UCSD-AML1 (cell line): ENCODE results near the gene ARHGEF37.

Experiments
- DNase-seq: peaks from one replicate; lab custom pipeline; 2025; ENCODE audit not compliant: unreplicated experiment; lab: John Stamatoyannopoulos, UW

ARHGEF37 gene

DNA sequence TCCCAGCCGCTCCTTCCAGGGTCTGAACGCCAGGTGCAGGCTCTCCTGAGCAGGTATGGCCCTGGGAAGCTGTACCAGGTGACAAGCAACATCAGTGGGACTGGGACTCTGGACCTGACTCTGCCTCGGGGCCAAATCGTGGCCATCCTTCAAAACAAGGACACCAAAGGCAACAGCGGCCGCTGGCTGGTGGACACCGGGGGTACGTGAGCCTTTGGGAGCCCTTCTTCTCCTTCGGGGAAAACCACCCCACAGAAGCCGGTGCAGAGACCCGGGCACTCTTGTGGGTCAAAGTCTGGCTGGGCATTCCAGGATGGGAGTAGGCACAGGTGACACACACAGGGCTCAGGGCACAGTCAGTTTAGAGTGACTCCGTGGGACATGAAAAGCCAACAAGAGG lies 45.8 kb downstream of the ARHGEF37 start:
- no peak for DNase-seq

DNA sequence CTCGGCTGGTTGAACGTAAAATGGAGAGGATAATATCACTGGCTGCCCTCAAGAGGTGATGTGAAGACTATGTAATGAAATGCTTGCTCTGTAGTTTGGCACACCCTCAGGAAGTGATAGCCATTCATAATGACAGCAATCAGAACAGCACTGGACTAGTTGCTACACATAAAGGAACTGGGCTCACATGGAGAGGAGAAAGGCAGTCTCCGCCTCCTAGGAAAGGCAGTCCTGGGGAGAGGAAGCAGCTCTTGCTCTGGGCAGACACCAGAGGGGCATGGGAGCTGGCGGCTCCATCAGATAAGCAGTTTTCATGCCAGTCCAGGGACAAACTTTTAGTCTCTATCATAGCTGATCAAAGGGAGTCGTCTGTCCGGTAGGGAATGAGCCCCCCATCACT lies 46.9 kb downstream of the ARHGEF37 start:
- peak; percentile 58 for DNase-seq

DNA sequence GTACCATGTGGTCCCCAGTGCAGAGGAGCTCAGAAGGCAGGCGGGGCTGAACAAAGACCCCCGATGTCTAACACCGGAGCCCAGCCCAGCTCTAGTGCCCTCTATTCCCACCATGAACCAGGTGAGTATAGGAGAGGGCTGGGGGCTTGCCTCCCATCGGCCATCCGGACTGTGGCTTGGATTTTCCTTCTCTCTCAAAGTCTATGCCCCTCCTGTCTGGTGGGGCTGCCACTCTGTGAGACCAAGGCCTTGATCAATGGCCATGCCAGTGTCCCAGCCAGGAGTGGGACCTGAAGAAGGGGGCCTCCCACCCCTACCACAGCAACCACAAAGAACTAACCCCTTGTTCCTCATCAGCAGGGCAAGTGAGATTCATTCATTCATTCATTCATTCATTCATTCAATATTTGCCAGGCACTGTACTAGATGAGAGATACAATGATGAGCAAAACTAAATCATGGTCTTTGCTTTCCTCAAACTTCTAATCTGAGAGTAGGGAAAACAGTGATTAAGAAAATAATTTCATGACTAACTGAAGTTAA lies 47.6 kb downstream of the ARHGEF37 start:
- no peak for DNase-seq

DNA sequence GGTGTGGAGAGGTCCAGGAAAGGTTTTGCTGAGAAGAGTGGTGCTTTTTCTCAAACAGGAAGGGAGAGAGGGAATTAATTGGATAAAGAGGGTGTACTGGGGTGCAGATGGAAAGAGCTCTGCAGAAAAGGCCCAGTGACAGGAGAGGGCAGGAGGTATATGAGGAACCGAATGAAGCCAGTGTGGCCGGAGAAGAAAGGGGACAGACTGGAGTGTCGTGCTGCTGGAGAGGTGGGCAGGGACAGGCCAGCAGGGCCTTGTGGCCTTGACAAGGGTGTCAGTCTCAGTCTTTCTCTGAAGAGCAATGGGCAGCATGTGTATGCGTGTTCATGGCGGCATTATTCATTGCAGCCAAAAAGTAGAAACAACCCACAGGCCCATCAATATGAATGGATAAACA lies 48.1 kb downstream of the ARHGEF37 start:
- DNase-seq, result no peak

DNA sequence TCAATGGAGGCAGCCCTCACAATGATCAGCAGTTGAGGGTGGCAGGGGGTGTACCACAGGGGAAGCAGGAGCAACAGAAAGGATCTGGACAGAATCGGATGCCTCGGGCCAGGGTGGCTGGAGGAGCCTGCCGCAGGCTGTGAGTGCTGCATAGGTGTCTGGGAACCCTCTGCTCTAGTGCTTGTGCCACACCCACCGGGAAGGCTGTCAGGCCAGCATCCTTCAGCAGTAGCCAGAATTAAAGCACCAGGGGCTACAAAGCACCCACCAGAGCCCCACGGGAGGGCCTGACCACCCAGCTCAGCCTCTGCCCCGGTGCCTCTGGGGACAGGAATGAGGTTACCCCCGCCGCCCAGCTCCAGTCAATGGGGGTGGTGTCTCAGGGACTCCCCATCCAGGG lies 49.0 kb downstream of the ARHGEF37 start:
- no peak for DNase-seq

DNA sequence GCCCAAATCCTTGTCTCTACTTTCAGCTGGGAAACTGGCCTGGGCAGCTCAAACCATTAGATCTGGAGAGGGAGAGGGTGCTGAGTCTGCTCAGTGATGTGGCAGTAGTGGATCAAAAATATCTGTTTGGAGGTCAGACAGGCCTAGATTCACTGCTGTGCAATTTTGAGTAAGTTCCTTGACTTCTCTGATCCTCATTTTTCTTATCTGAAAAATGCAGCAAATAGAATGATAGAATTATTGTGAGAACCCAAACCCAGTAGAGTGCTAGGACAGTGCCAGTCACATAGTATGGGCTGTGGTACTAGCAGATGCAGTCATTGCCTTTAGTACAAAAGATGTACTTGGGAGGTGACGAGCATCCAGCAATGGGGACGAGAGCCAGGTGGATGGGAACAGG lies 50.2 kb downstream of the ARHGEF37 start:
- no peak for DNase-seq

DNA sequence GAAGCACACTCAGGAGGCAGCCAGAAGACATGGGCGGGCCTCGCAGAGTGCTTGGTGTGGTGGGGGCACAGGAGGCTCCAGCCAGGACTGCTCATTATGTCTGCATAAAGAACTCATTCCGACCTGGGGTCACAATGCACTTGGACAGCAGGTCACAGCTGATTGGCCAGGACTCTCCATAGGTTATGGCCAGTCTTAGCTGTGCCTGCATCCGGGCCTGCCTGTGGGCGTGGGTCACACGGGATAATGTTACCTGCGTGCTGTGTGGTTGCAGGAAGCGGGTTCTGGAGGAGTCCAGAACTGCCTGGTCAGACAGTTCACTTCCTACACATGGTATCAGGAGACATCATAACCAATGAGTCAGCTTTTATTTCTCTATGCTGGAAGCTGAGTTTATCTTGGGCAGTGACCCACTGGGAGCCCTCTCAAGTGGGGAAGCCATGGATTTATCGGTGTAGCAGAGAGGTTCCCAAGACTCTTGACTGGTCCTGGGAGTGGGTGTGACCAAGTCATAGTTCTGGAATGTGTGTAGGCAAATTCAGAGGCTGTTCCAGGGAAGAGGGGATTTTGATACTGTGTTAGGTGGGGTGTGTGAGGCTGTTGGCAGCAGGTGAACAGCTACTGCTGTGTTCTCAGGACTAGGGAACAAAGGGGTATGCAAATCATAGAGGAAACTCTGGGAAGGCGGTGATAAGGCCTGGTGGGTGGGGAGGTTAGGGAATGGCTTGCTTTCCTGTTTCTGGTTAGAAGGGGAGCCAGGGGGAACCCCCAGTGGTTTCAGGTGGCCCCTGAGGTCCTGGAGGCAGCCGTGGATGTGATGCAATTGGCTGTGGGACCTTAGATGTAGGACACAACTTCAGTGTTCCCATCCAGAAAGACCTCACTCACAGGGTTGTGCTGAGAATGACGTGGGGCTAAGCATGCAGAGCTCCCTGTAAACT lies 51.3 kb downstream of the ARHGEF37 start:
- peak; percentile 63 for DNase-seq

DNA sequence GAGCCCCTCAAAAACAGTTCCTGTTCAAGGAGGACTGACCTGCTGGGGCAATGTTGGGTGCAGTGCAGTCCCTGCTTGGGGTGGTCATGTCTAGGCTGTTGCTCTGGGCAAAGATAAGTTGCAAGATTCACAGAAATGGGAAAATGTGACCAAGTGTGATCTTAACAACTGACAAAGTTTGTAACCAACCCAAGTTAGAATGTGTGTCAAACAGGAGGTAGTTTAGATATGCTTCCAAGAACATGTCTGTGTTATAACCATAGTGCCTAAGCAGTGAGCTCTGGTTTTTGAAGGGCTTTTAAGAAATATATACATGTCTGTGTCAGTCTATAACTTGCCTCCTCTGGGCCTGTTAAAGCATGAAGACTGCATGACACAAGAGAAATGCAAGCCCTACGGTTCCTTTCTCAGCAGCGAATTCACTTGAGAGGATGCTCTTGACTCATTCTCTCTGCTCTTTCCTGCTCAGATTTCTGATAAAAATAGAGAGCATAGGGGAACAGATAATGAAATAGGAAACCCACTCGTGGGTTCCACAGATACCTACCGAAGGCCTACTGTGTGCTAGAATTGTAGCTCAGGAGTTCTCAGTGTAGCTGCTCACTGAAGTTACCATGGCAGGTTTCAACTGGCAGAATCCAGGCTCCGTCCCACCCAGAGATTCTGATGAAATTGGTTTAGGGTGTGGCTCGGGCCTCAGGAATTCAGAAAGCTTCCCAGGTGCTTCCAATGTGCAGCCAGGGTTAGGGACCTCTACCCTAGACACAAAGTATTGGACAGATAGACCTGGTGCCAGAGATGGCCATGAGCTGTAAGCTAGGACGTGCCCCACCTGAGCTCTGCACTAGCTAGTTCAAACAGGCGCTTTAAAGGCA lies 52.4 kb downstream of the ARHGEF37 start:
- DNase-seq, result no peak

DNA sequence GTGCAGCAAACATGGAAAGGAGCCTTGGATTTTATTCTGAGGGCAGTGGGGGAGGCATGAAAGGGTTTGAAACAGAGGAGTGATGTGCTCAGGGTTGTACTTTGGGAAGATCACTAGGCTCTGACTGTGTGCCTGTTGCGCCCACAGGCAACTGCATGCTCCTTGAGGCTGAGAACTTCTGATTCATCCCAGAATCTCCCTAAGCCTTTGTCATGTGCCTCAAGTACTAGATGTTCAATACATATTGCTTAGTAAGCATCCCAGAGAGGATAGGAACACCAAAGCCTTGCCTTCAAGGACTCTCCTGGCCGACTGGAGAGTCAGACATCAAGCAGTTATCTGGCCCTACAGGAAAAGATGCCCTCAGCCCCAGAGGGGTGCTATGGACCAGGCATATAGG lies 54.1 kb downstream of the ARHGEF37 start:
- DNase-seq, result no peak

DNA sequence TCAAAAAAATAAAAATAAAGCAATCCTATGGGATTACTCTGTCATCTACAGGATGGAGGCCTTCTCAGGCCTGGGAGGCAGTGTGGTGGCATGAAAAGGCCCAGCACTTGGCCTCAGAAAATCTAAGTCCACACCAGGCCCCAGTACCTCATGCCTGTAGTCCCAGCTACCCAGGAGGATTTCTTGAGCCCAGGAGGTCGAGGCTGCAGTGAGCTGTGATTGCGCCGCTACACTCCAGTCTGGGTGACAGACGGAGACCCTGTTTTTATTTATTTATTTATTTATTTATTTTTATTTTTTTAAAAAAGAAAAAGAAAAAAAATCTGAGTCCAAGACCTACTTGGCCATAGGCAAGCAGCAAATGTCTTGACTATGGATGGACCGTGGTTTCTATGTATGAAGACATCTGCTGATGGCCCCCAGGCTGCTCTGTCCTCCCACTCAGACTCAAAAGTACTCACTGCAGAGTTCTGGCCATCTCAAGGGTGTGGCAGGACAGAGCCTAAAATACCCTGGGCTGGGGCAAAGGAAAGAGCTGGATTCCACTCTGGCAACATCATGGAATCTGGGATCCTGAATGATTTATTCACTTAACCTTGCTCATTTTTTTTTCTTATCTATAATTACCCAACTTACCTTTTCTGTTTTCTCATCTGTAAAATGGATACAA lies 55.0 kb downstream of the ARHGEF37 start:
- no peak for DNase-seq

DNA sequence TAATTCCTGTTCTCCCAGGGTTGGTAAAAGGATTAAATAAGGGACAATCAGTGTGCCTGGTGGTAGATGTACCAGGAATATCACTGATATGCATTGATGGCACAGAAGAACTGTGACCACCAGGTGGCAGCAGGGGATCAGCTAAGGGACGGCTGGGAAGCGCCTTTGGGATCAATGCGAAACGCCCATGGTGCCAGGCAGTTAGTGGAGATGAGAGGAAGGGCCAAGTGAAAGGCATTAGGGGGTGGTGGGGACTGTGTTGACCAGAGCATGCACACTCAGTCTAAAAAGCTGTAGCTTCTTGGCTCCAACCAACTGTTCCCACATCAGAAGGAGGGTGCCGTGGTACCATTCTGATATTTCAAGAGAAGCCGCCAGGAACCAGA lies 55.6 kb downstream of the ARHGEF37 start:
- DNase-seq, result peak; percentile 77

DNA sequence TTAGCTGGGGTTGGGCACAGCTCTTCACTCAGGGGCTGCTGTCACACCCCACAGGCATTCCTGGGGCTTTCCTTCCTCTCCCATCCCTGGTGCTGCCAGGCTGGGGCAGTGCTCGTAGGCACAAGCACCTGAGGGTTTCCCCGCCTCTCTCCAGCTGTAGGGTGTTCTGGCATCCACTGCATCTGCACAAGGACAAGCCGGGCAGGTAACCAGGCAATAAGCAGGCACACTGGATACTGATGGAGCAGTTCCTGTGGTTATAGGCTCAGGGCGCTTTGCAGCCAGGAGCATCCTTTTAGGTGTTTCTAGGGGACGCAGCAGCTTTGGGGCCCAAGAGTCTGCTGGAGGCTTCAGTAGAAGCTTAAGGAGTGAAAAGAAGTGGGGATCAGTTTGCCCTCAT lies 56.8 kb downstream of the ARHGEF37 start:
- no peak for DNase-seq

DNA sequence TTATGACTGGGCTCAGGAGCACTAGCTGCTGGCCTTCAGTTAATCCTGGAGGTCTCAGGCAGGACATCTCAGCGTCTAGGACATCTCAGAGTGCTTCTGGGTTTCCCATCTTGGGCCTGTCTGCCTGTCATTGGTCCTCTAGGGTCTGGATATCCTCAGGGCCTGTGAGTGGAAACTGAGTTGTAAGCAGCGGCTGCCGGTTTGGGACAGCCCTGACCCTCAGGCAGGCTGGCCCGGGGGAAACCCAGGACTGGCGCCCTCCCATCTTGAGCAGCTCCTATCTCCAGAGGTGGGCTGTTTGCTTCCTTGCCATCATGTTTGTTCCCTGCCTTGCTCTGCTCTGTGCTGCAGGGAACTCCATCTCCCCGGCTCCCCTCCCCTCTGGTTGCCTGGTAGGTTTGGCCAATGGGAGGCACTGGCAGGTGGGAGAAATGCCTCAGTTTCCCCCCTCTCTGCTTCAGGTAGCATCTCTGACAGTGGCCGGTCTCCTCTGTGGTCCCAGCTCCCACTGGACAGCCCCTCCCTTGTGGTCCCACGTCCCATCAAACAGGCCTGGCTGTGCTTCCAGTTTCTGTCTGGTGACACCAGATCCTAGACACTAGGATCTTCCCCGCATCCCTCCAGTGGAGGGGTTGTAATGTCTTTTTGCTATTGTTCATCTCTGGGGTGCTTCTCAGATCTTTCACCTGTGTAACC lies 57.4 kb downstream of the ARHGEF37 start:
- DNase-seq, result no peak

DNA sequence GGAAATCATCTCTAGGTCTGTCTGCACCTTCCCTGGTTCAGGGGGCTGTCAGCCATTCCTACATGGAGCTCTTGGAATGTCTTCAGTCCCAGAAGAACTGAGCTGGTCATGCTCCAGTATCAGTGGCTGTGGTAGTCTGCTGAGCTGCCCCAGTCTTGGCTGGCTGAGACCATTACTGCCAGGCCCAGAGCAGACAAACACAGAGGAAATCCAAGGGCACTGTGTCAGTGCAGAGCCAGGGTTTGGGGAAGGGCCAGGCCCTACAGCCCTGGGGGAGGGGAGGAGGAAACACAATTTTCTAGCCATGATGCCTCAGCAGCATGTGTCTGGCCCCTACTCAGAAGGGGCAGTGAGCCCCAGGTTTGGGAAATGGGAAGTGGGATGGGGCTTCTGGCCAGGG lies 58.4 kb downstream of the ARHGEF37 start:
- peak; percentile 42 for DNase-seq

DNA sequence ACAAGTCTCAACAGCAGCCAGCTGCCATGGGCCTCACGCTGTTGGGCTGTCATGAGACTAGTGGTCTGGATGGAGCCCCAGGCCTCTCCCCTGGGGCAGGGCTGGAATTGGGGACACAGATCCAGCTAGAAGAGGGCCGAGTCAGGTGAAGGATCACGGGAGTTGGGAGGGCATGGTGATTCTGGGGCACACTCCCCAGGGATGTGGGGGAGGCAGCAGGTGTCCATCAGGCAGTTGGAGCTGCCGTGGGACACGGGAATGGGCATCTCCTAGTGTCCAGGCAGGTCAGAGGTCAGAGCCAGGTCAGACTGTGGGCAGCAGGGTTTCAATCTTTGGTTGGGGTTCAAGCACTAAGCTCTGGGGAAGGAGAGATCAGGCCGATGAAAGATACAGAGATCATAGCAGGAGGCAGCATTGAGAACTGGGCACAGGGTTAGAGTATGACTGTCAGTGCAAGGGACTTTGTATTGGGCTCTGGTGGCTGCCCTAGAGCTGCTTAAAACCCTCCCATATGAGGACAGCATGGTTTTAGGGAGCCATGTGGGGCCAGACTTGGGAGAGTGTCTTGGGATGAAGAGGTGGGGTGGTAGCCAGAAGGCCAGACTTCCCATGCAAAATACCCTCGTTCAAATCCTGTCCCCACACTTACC lies 59.2 kb downstream of the ARHGEF37 start:
- DNase-seq, result no peak

DNA sequence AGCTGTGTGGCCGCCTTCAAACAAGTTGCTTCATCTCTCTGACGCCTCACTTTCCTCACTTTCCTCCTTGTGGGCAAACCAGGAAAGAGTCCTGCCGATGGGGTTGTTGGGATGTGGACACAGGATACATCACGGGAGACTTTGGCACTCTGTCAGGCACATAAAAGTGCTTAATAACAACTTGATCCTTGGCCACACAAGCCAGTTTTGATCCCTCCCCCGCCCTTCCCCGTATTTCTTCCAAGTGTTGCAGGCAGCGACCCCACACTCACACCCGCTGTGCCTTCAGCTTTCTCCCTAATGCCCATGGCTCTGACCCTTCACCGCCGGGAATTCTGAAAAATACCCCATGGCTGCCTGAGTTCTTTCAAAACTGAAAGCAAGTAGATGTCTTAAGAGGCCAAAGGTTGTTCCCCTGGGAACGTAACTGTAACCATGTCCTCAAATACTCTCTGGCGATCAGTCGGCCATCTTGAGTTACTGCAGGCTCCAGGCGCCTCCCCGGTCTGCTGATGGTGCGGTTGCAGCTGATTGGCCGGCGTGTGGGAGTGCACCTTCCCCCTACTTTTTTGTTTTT lies 59.8 kb downstream of the ARHGEF37 start:
- no peak for DNase-seq

DNA sequence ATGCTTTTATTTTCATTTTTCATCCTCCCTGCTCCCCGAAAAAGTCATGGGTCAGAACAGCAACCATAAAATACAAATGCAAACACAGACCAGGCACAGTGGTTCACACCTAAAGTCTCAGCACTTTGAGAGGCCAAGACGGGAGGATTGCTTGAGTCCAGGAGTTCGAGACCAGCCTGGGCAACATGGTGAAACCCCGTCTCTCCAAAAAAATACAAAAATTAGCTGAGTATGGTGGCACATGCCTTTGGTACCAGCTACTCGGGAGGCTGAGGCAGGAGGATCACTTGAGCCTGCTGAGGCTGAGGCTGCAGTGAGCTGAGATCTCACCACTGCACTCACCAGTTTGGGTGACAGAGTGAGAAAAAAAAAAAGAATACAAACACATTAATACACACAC lies 60.3 kb downstream of the ARHGEF37 start:
- DNase-seq, result no peak

DNA sequence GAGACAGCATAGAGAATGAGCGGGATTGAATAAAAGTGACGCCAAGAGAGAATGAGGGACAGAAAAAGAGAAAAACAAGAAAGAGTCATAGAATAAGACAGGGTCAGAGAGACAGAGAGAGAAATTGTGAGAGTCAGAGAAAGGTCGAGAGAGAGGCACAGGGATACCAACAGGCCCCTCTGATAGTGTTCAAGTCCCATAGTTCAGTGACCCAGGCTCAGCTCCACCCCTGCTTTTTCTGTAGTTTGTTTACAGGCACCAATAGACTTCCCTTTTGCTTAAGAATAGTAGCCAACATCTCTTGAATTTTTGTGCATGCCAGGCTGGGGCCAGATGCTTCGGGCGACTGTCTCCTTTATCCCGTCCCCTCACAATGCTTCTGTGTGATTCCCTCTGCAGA lies 62.5 kb downstream of the ARHGEF37 start:
- no peak for DNase-seq

DNA sequence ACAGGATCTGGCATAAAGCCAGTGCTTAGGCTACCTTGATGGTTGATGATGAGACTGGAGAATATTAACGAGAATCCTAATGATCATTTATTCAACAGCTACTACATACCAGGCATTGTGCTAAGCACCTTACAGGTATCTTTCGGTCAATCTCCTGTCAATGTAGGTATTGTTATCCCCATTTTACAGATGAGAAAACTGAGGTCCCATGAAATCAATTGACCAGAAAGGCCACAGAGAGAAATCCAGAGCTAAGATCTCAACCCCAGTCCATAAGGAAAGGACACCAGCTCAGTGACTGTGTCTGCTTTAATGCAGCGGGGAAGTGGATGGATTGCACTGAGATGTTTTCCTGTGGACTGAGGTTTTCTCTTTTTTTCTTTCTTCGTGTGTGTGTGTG lies 63.3 kb downstream of the ARHGEF37 start:
- no peak for DNase-seq

DNA sequence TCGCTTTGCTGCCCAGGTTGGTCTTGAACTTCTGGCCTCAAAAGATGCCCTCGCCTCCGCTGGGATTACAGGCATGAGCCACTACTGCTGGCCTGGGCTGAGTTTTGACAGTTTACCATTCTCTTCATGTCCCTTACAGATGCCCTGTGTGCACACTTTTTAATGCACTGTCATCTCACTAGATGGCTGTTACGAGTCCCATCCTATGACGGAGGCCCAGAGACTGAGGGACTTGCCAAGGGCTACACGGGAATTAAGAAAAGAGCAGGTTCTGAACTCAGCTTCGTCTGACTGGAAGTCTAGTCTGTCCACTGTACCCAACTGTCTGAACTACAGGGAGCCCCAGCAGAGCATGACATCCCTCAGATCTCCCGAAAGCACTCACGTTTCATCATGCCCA lies 63.9 kb downstream of the ARHGEF37 start:
- DNase-seq, result no peak
